Body of pancreas (tissue), 4 donors: Measurements from ENCODE around the gene FLACC1.

Experiments used
- POLR2A ChIP-seq, 3 donors: fragments of 450-650 bp; IDR thresholded peaks; one replicate each; pipeline ENCODE4 v1.6.1; 2016; ENCODE audit warnings: antibody characterized with exemption in 3 of 3, mild to moderate bottlenecking in 2 of 3
- TF ChIP-seq, protein P1 (sequence below), 7 experiments: fragments of 450-650 bp in 4 of 7; fragments of 200-600 bp in 3 of 7; sonication (generic) in 3 of 7; IDR thresholded peaks; one replicate each; pipeline ENCODE4 v1.5.1; 2016 to 2019; ENCODE audit warnings: antibody characterized with exemption in 7 of 7

DNA sequence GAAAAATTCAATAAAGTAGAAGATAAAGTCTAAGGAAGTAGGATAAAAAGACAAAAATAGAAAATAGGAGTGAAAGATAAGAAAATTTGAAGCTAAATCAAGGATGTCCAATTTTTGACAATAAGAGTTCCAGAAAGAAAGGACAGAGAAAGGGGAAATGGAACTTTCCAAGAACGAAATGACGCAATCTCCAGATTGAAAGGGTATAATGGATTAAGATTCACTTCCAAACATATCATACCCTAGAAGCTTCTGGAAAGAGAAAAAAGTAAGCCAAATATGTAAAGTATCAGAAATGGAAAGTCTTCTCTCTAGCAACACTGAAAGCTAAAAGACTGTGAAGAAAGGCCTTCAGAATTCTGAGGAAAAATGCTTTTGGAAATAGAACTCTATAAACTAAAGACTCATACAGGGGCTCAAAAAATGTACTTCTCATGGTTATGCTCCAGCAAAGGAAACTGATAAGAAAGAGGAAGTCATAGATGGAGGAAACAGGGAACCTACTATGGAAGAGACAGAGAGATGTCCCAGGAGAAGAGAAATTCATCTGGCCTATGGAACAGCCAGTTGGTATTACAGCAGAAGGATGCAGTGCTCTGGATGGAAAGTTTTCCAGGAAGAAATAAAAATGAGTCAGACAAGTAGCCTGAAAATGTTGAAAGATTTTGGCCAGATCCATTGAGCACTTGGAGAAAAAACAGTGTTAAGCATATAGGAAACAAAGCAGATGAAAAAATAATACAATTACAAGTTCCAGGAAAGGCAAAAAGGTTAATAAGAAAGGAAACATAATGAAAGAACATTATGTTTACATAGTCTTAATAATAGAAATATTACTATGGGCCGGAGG lies 76.7 kb downstream of the FLACC1 start:
- no peak for TF ChIP-seq POLR2A (IDR thresholded peaks at IDR 0.05)
- TF ChIP-seq, protein P1, sequence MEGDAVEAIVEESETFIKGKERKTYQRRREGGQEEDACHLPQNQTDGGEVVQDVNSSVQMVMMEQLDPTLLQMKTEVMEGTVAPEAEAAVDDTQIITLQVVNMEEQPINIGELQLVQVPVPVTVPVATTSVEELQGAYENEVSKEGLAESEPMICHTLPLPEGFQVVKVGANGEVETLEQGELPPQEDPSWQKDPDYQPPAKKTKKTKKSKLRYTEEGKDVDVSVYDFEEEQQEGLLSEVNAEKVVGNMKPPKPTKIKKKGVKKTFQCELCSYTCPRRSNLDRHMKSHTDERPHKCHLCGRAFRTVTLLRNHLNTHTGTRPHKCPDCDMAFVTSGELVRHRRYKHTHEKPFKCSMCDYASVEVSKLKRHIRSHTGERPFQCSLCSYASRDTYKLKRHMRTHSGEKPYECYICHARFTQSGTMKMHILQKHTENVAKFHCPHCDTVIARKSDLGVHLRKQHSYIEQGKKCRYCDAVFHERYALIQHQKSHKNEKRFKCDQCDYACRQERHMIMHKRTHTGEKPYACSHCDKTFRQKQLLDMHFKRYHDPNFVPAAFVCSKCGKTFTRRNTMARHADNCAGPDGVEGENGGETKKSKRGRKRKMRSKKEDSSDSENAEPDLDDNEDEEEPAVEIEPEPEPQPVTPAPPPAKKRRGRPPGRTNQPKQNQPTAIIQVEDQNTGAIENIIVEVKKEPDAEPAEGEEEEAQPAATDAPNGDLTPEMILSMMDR (IDR thresholded peaks at IDR 0.05) = no peak
